Left hindlimb (tissue), 1 donor: ENCODE data around the gene CITED2.

ENCODE experiments used
- DNase-seq: peaks from one replicate; pipeline ENCODE4 v3.0.0-alpha.2; 2018

Gene CITED2

DNA sequence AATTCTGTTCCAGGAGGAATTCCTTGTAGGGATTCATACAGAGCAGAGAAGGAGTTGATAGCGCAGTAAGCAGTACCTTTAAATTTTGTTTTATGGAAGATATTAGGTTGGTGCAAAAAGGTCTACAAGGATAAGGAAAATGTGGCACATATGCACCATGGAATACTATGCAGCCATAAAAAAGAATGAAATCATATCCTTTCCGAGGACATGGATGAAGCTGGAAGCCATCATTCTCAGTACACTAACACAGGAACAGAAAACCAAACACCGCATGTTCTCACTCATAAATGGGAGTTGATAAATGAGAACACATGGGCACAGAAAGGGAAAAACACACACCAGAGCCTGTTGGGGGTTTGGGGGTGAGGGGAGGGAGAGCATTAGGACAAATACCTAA is 45.2 kb downstream of the CITED2 start:
- no peak for DNase-seq

DNA sequence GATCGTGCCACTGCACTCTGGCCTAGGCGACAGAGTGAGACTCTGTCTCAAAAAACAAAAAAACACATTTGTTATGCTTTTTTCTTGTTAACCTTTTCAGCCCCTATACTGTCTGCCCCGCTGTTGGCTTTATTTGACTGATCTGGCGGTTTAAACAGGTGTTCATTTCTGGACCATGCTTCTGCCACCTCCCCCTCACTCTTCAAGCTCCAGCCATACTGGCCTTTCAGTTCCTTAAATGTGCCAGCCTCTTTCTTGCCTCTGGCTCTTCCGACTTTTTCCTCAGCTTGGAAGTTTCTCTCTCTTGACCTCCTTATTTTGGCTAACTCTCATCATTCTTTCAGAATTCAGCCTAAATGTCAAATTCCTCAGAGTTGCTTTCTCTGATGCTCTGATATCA is 47.4 kb downstream of the CITED2 start:
- no peak for DNase-seq

DNA sequence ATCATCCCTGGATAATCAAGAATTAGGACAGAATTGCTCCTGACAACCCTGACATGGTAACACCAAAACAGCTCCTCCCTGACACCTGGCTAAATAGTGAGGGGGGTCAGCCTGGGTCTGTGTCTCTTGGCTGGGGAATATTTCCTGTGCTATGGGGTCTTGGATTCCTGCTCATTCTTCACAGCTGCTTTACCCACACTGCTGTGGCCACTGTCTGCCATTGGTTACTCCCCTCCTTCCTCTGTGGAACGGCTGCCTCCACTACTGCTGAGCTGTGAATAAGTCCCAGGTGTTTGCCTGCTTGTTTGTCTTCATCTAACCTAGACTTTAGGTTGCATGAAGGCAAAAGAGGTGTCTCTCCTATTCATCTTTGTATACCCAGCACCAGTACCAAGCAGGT is 48.8 kb downstream of the CITED2 start:
- DNase-seq: no peak

DNA sequence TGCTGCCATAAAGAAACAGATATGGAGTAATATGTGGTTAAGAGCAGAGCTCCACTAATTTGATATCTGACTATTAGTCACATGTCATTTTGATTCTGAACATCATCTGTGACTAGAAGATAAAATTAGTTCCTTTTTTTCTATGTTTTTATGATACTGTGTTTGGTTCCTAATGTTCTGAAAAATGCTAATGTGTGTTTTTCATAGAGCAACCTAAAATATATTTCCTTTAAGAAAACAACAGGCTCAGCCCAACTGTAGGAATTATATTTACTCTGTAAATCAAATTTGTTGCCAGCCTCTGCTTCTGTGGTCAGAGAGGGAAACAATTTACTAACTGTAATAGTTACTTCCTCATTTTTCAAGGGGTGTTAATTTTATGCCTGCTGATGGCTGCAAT is 49.3 kb downstream of the CITED2 start:
- no peak for DNase-seq

DNA sequence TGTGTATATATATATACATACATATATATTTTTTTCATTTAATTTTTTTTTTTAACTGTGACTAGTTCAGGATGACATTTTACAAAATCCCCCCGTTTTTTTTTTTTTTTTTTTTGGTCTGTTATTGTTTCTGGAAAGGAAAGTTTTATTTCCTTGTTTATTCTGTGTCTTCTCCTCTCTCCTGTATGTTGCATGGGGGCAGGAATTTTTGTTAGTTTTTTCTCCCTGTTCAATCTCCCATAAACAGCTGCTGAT is 50.2 kb downstream of the CITED2 start:
- no peak for DNase-seq

DNA sequence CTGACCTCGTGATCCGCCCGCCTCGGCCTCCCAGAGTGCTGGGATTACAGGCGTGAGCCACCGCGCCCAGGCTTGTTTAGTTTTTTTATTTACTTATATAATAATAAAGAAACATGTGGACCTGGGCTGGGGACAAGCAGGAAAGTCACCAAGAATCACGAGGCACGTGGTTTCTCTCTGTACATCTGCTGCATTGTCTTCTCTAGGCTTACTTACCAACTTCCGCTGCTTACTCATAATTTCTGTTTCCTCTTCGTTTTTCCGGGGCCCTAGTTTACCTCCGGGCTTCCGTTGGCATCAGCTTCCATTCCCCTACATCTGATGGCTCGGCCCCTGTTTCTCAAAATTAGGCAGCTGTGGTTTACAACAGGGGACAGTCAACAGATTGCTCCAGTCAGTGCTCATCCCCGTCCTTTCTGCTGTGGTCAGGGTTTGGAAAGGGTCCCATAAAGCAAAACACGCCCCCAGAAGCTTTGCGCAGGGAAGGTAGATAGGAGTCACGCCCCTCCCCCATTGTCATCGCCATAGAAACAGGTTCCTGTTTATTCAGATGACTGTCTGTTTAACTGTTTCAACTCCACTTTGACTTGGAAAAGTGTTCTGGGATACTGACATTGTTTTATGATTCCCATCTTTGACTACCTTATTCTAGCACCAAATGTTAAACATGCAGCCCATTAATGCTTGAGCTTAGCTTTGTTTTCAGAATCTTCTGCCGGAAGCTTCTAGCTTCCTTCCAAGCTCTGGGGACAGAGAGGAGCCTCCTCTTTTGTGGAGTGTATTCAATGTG is 50.7 kb downstream of the CITED2 start:
- peak; percentile 84 for DNase-seq
